ENCODE data around the gene RUFY4. TPM values are rescaled to one million over a fixed set of nuclear protein-coding genes. Genes with fewer than 3 reads are reported as not detected.

Gene RUFY4
- total RNA-seq, 1 experiment from 2014 or later = 0.31 TPM

GRCh38 chr2:218032336-218033171 is 36.5 kb upstream of the RUFY4 start:
- H3K9me3 Mint-ChIP-seq = no peaks in the 10 kb centered on the region
- no peak overlapping the region for H3K27ac Mint-ChIP-seq
- H3K4me3 Mint-ChIP-seq = no peak overlapping the region
- ATAC-seq (no peak), DNase-seq (ENCODE audit: low spot score) (no peak)
- peaks cover 2% of the 10 kb centered on the region; the same call in 1 of the 2 replicates for H3K4me1 Mint-ChIP-seq
- no peaks in the 10 kb centered on the region for H3K36me3 Mint-ChIP-seq
- POLR2A ChIA-PET = interaction anchor here (1.3 kb wide), 1 partner anchor 21 kb away, joined by 5 read pairs; no protein-coding TSS in a partner anchor
- CTCF ChIA-PET = interaction anchor here (0.6 to 4.3 kb wide), 17 partner anchors 10 to 247 kb away, joined by 3 to 65 read pairs (median 5); partner anchors contain the start of gene RUFY4
- peaks cover 32% of the 10 kb centered on the region for H3K27me3 Mint-ChIP-seq (ENCODE audit: low read depth)
- TF ChIP-seq, protein P1, sequence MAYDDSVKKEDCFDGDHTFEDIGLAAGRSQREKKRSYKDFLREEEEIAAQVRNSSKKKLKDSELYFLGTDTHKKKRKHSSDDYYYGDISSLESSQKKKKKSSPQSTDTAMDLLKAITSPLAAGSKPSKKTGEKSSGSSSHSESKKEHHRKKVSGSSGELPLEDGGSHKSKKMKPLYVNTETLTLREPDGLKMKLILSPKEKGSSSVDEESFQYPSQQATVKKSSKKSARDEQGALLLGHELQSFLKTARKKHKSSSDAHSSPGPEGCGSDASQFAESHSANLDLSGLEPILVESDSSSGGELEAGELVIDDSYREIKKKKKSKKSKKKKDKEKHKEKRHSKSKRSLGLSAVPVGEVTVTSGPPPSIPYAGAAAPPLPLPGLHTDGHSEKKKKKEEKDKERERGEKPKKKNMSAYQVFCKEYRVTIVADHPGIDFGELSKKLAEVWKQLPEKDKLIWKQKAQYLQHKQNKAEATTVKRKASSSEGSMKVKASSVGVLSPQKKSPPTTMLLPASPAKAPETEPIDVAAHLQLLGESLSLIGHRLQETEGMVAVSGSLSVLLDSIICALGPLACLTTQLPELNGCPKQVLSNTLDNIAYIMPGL (CRISPR knock-in tag; IDR thresholded peaks at IDR 0.05) = no peak
- 0 out of 2 replicates have a peak, but pooled peaks have one; percentile 30 for TF ChIP-seq NR3C1 (CRISPR knock-in tag; conservative IDR thresholded peaks at IDR 0.05; ENCODE audit: low read depth)

DNA sequence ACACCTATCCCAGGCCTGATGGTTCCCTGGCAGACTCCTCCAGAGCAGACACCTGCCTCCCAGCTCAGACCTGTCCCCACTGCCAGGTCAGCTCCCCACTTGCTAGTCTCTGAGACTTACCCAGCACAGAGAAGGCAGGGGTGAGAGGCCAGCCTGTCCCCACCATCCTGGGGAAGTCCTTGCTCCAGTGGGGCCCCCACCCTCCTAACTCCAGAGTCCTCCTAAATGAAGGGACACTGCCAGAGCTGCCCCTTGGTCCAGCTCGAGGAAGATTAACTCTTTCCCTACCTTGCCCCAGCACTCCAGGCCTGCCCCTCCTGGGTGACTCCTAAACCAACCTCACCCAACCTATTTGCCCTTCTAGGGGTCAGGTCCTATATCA is 35.9 kb upstream of the RUFY4 start:
- ATAC-seq = no peak

GRCh38 chr2:218033590-218034496 is 35.2 kb upstream of the RUFY4 start:
- H3K27ac Mint-ChIP-seq = no peak overlapping the region
- H3K4me3 Mint-ChIP-seq = peak overlapping the region; percentile 68
- ATAC-seq (peak; percentile 46), DNase-seq (ENCODE audit: low spot score) (peak; percentile 54)
- TF ChIP-seq, protein P2, sequence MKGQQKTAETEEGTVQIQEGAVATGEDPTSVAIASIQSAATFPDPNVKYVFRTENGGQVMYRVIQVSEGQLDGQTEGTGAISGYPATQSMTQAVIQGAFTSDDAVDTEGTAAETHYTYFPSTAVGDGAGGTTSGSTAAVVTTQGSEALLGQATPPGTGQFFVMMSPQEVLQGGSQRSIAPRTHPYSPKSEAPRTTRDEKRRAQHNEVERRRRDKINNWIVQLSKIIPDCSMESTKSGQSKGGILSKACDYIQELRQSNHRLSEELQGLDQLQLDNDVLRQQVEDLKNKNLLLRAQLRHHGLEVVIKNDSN (CRISPR knock-in tag; IDR thresholded peaks at IDR 0.05) = no peak
- TF ChIP-seq GTF2I (CRISPR knock-in tag; conservative IDR thresholded peaks at IDR 0.05) = no peak
- TF ChIP-seq ZMAT4 (CRISPR knock-in tag; IDR thresholded peaks at IDR 0.05) = no peak
- no peak for TF ChIP-seq ZNF219 (CRISPR knock-in tag; IDR thresholded peaks at IDR 0.05; ENCODE audit: borderline replicate concordance)
- no peak for TF ChIP-seq GABPB1 (CRISPR knock-in tag; IDR thresholded peaks at IDR 0.05)
- TF ChIP-seq MXD4 (CRISPR knock-in tag; IDR thresholded peaks at IDR 0.05; ENCODE audit: borderline replicate concordance) = no peak
- TF ChIP-seq NFE2L1 (CRISPR knock-in tag; IDR thresholded peaks at IDR 0.05) = no peak
- no peak for TF ChIP-seq JUN (CRISPR knock-in tag; IDR thresholded peaks at IDR 0.05)
- no peak for TF ChIP-seq SMAD4 (CRISPR knock-in tag; IDR thresholded peaks at IDR 0.05)
- no peak for TF ChIP-seq MAX (CRISPR knock-in tag; IDR thresholded peaks at IDR 0.05)
- TF ChIP-seq ZNF263 (CRISPR knock-in tag; IDR thresholded peaks at IDR 0.05; ENCODE audit: low read depth) = no peak
- TF ChIP-seq ZNF416 (CRISPR knock-in tag; IDR thresholded peaks at IDR 0.05) = no peak
- no peak for TF ChIP-seq ZNF423 (CRISPR knock-in tag; IDR thresholded peaks at IDR 0.05)
- TF ChIP-seq E2F5 (CRISPR knock-in tag; IDR thresholded peaks at IDR 0.05) = no peak
- TF ChIP-seq NR1H2 (CRISPR knock-in tag; IDR thresholded peaks at IDR 0.05) = no peak
- TF ChIP-seq KAT7 (CRISPR knock-in tag; IDR thresholded peaks at IDR 0.05; ENCODE audit: borderline replicate concordance) = no peak
- no peak for TF ChIP-seq ZNF396 (CRISPR knock-in tag; IDR thresholded peaks at IDR 0.05; ENCODE audit: borderline replicate concordance)
- TF ChIP-seq CREB1 (CRISPR knock-in tag; IDR thresholded peaks at IDR 0.05) = no peak
- peaks cover 2% of the 10 kb centered on the region; the same call in 1 of the 2 replicates for H3K4me1 Mint-ChIP-seq
- no peaks in the 10 kb centered on the region for H3K36me3 Mint-ChIP-seq
- CTCF ChIA-PET = interaction anchor here (0.6 to 4.3 kb wide), 35 partner anchors 9 to 437 kb away, joined by 3 to 65 read pairs (median 4); partner anchors contain the start of gene RUFY4
- H3K9me3 Mint-ChIP-seq = no peaks in the 10 kb centered on the region
- POLR2A ChIA-PET = interaction anchor here (0.7 kb wide), 1 partner anchor 124 kb away, joined by 3 read pairs; no protein-coding TSS in a partner anchor
- peaks cover 30% of the 10 kb centered on the region for H3K27me3 Mint-ChIP-seq (ENCODE audit: low read depth)

More for the DNA sequence above, 35.9 kb upstream of the RUFY4 start:
- no peaks in the 10 kb centered on the region for H3K36me3 Mint-ChIP-seq
- ChIA-PET CTCF (interaction anchor here (0.6 to 4.3 kb wide), 24 partner anchors 9 to 248 kb away, joined by 3 to 65 read pairs (median 4); partner anchors contain the start of gene RUFY4), POLR2A (no interaction called here)
- 0 out of 2 replicates have a peak overlapping the region, but pooled peaks have one; percentile 3 for H3K4me3 Mint-ChIP-seq
- H3K27me3 Mint-ChIP-seq (ENCODE audit: low read depth) = peaks cover 31% of the 10 kb centered on the region
- no peaks in the 10 kb centered on the region for H3K9me3 Mint-ChIP-seq
- peaks cover 2% of the 10 kb centered on the region; the same call in 1 of the 2 replicates for H3K4me1 Mint-ChIP-seq
- TF ChIP-seq EMX1 (CRISPR knock-in tag; IDR thresholded peaks at IDR 0.05) = no peak
- no peak for TF ChIP-seq KAT7 (CRISPR knock-in tag; IDR thresholded peaks at IDR 0.05; ENCODE audit: borderline replicate concordance)
- no peak for TF ChIP-seq FOXJ3 (CRISPR knock-in tag; IDR thresholded peaks at IDR 0.05; ENCODE audit: borderline replicate concordance)
- no peak for DNase-seq (ENCODE audit: low spot score)
- H3K27ac Mint-ChIP-seq = no peak overlapping the region

Data from WTC11 (cell line).